IPS-18c (cell line): Measurements from ENCODE around the gene DYNC1I2.

Experiments used
- H3K4me3 ChIP-seq: 2 replicates; pipeline ENCODE4 v1.7.0; 2013; ENCODE audit warnings: low read depth, mild to moderate bottlenecking, low read length, moderate library complexity; ENCODE audit not compliant: insufficient read depth
- H3K9me3 ChIP-seq: one replicate; pipeline ENCODE4 v1.6.1; 2013; ENCODE audit warnings: mild to moderate bottlenecking, low read length, moderate library complexity; ENCODE audit not compliant: control insufficient read depth, insufficient read depth

DYNC1I2 gene

GRCh38 chr2:171793691-171794678, 106.7 kb downstream of the DYNC1I2 start:
- H3K4me3 ChIP-seq: no peak overlapping the region

GRCh38 chr2:171794918-171795317, 107.6 kb downstream of the DYNC1I2 start:
- no peak overlapping the region for H3K4me3 ChIP-seq
- no peaks in the 10 kb centered on the region for H3K9me3 ChIP-seq

More at GRCh38 chr2:171793691-171794678, 106.7 kb downstream of the DYNC1I2 start:
- H3K9me3 ChIP-seq: no peaks in the 10 kb centered on the region
